Measurements from ENCODE around the gene TYSND1.
"Not testable (repeated sequence)": the region's sequence is repeated elsewhere in the genome, so short reads cannot be mapped to it uniquely, and the experiment has no call there.

TYSND1 gene

GRCh38 chr10:70101668-70102067 lies 44.8 kb downstream of the TYSND1 start:
- no peak for TF ChIP-seq CTCF (IDR thresholded peaks at IDR 0.05; ENCODE audit: low read depth, low read length)
- no peak for DNase-seq (ENCODE audit: low read depth in 2 of 2)
- no peak overlapping the region for H3K4me3 ChIP-seq (replicated peaks in 1 of 2; ENCODE audit: low read depth in 2 of 2, low read length in 2 of 2)

- not testable (repeated sequence) for H3K4me3 ChIP-seq (replicated peaks in 1 of 2; ENCODE audit: low read depth in 2 of 2, low read length in 2 of 2); DNase-seq (ENCODE audit: low read depth in 2 of 2)
Observed at GRCh38 chr10:70101068-70101562, 45.4 kb downstream of the TYSND1 start.

- H3K4me3 ChIP-seq (replicated peaks in 1 of 2; ENCODE audit: low read depth in 2 of 2, low read length in 2 of 2), result no peak overlapping the region
- DNase-seq (ENCODE audit: low read depth in 2 of 2), result no peak
- TF ChIP-seq CTCF (IDR thresholded peaks at IDR 0.05; ENCODE audit: low read depth, low read length), result no peak
Observed at GRCh38 chr10:70098271-70098670, 48.2 kb downstream of the TYSND1 start.

- DNase-seq (ENCODE audit: low read depth in 2 of 2), result no peak
- no peak overlapping the region for H3K4me3 ChIP-seq (replicated peaks in 1 of 2; ENCODE audit: low read depth in 2 of 2, low read length in 2 of 2)
- no peak for TF ChIP-seq CTCF (IDR thresholded peaks at IDR 0.05; ENCODE audit: low read depth, low read length)
Observed at GRCh38 chr10:70097459-70097858, 49.0 kb downstream of the TYSND1 start.

- TF ChIP-seq CTCF (IDR thresholded peaks at IDR 0.05; ENCODE audit: low read depth, low read length), result no peak
- no peak overlapping the region for H3K4me3 ChIP-seq (replicated peaks in 1 of 2; ENCODE audit: low read depth in 2 of 2, low read length in 2 of 2)
- no peak for DNase-seq (ENCODE audit: low read depth in 2 of 2)
Observed at GRCh38 chr10:70096705-70097420, 49.6 kb downstream of the TYSND1 start.

GRCh38 chr10:70096016-70096704 lies 50.3 kb downstream of the TYSND1 start:
- H3K4me3 ChIP-seq (replicated peaks in 1 of 2; ENCODE audit: low read depth in 2 of 2, low read length in 2 of 2), result no peak overlapping the region
- TF ChIP-seq CTCF (IDR thresholded peaks at IDR 0.05; ENCODE audit: low read depth, low read length), result no peak
- DNase-seq (ENCODE audit: low read depth in 2 of 2), result no peak

- TF ChIP-seq CTCF (IDR thresholded peaks at IDR 0.05; ENCODE audit: low read depth, low read length), result no peak
- no peak for DNase-seq (ENCODE audit: low read depth in 2 of 2)
- no peak overlapping the region for H3K4me3 ChIP-seq (replicated peaks in 1 of 2; ENCODE audit: low read depth in 2 of 2, low read length in 2 of 2)
Observed at GRCh38 chr10:70094250-70094649, 52.2 kb downstream of the TYSND1 start.
